Activated CD4-positive, alpha-beta T cell treated with anti-CD3 and anti-CD28 coated beads for 36 hours (primary cell): ENCODE results near the gene GLOD5. TPM values are rescaled to one million over a fixed set of nuclear protein-coding genes. Genes with fewer than 3 reads are reported as not detected.

ENCODE experiments used
- ATAC-seq: fragments of 200-7000 bp; cut with Tn5 transposase; one replicate; pipeline ENCODE4 v1.10.0; 2021; ENCODE audit warnings: mild to moderate bottlenecking, moderate library complexity
- CTCF ChIA-PET: fragments of 350-600 bp; sonication (Branson Sonifier 250); formaldehyde crosslinking; loops from one replicate; lab custom pipeline; 2021; ENCODE audit warnings: antibody characterized with exemption; lab: Charles Lee
- POLR2A ChIA-PET: fragments of 350-600 bp; sonication (Branson Sonifier 250); formaldehyde crosslinking; loops from one replicate; lab custom pipeline; 2021; ENCODE audit warnings: antibody characterized with exemption, inconsistent platforms; lab: Charles Lee
- DNase-seq: peaks from one replicate; pipeline ENCODE4 v3.0.0-alpha.2; 2020
- H3K27ac Mint-ChIP-seq: one replicate; pipeline ENCODE4 v1.8.0; 2021; ENCODE audit warnings: mixed read lengths
- H3K27me3 Mint-ChIP-seq: one replicate; pipeline ENCODE4 v1.8.0; 2021; ENCODE audit warnings: mixed read lengths
- H3K36me3 Mint-ChIP-seq: one replicate; pipeline ENCODE4 v1.8.0; 2021; ENCODE audit warnings: low read depth, mixed read lengths
- H3K4me1 Mint-ChIP-seq: one replicate; pipeline ENCODE4 v1.8.0; 2021; ENCODE audit warnings: mixed read lengths
- H3K4me3 Mint-ChIP-seq: one replicate; pipeline ENCODE4 v1.8.0; 2021; ENCODE audit warnings: mild to moderate bottlenecking, moderate library complexity, mixed read lengths
- H3K9me3 Mint-ChIP-seq: one replicate; pipeline ENCODE4 v1.8.0; 2021; ENCODE audit warnings: low read depth, mixed read lengths
- intact Hi-C, 2 experiments: fragments of 100-400 bp; cut with DNase I in 1 of 2; cut with micrococcal nuclease in 1 of 2; formaldehyde crosslinking; loops; one replicate each; pipeline versions ENCODE4 v1.14.2 to v1.15.1; 2022 to 2024; cut with DNase I, micrococcal nuclease
- total RNA-seq, 2 experiments: library from RNA; stranded (reverse); gene quantifications; one replicate each; pipeline ENCODE4 v1.2.3, GENCODE V29; 2021

GLOD5 gene
- total RNA-seq, 2 experiments from 2014 or later, result not detected

DNA sequence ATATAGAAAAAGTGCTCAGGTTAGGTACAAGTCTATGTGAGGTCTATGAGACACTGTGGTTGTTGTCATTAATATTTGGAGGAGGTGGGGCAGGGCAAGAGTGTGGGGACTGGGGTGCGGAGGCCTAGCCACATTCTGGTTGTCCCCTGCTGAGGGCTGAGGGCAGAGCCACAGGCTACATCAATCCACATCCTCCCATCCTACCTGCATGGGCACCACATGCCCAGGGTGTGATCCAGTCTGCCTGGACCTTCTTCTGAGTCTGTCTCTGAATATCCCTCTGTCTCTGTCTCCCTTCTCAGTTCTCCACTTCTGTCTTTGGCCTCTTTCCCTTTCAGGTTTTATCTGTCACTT is 23.6 kb downstream of the GLOD5 start:
- intact Hi-C loops, result no loop called here
- no peak overlapping the region for H3K4me3 Mint-ChIP-seq
- ChIA-PET CTCF (interaction anchor here (0.6 kb wide), 1 partner anchor 68 kb away, joined by 3 read pairs; no protein-coding TSS in a partner anchor), POLR2A (no interaction called here)
- ATAC-seq (no peak), DNase-seq (no peak)
- H3K27ac Mint-ChIP-seq, result no peak overlapping the region
- no peaks in the 10 kb centered on the region for H3K9me3 Mint-ChIP-seq
- H3K27me3 Mint-ChIP-seq, result peaks cover 7% of the 10 kb centered on the region
- H3K4me1 Mint-ChIP-seq, result peaks cover 8% of the 10 kb centered on the region
- no peaks in the 10 kb centered on the region for H3K36me3 Mint-ChIP-seq

DNA sequence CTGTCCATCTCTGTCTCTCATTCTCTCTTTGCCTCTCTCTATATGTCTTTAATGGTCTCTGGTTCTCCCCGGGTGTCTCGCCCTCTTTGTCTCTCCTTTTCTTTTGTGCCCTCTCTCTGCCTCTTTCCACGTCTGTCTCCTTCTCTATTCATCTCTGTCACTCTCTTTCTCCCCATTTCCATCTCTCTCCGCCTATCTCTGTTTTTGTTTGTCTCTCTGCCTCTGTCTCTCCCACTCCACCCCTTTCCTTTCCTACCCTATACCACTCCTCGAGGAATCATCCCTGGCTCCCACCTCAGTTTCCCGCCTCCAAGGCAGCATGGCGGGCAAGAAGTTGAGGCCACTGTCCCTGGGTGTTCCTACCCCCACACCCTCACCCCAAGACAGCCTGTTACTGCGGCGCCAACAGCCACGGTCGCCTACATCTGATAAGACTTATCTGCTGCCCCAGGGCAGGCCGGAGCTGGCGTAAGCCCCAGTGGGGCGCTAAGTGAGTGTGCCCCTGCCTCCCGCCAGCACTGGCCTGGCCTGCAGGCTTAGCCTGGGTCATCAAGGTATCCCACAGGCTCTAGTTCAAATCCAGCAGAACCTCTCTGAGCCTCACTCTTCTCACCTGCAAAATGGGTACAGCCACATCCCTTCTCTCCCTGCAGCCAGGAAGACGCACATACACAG is 24.1 kb downstream of the GLOD5 start:
- no peak for DNase-seq
- H3K4me1 Mint-ChIP-seq, result peaks cover 8% of the 10 kb centered on the region
- no peak for ATAC-seq
- H3K27ac Mint-ChIP-seq, result no peak overlapping the region
- H3K36me3 Mint-ChIP-seq, result no peaks in the 10 kb centered on the region
- H3K27me3 Mint-ChIP-seq, result peaks cover 7% of the 10 kb centered on the region
- CTCF ChIA-PET, result no interaction called here
- H3K4me3 Mint-ChIP-seq, result no peak overlapping the region
- POLR2A ChIA-PET, result no interaction called here
- intact Hi-C loops, result no loop called here
- H3K9me3 Mint-ChIP-seq, result no peaks in the 10 kb centered on the region

DNA sequence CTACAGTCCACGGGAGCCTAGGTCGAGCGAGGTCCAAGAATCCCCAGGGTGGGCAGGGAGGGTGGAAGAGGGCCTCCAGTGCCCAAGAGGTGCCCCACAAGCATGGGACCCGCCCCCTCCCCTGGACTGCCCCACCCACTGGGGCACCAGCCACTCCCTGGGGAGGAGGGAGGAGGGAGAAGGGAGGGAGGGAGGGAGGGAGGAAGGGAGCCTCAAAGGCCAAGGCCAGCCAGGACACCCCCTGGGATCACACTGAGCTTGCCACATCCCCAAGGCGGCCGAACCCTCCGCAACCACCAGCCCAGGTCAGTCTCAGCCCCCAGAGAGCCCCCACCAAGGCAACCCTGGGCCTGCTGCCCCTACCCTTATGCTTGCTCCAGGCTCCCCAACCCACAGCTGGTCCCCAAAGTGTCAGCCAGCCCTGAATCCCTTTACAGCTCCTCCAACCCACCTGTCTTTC is 24.8 kb downstream of the GLOD5 start, which contains the start of gene GATA1:
TSS of gene GATA1 (plus strand) at position 250 of the 460 bp plus-strand sequence. CDS start 4,520 bp downstream, outside the sequence.
- peaks cover 7% of the 10 kb centered on the region for H3K27me3 Mint-ChIP-seq
- H3K36me3 Mint-ChIP-seq, result no peaks in the 10 kb centered on the region
- ATAC-seq, result no peak
- POLR2A ChIA-PET, result no interaction called here
- H3K27ac Mint-ChIP-seq, result no peak within 1 kb of the TSS
- no peaks in the 10 kb centered on the region for H3K9me3 Mint-ChIP-seq
- H3K4me3 Mint-ChIP-seq, result no peak within 1 kb of the TSS
- H3K4me1 Mint-ChIP-seq, result peaks cover 8% of the 10 kb centered on the region
- DNase-seq, result no peak
- CTCF ChIA-PET, result no interaction called here
- intact Hi-C loops, result no loop called here

- Mint-ChIP-seq H3K36me3 (no peaks in the 10 kb centered on the region), H3K9me3 (no peaks in the 10 kb centered on the region), H3K27ac (no peak overlapping the region), H3K4me3 (no peak overlapping the region), H3K4me1 (peaks cover 8% of the 10 kb centered on the region), H3K27me3 (peaks cover 7% of the 10 kb centered on the region)
- DNase-seq (no peak), ATAC-seq (no peak)
- intact Hi-C loops, result no loop called here
- ChIA-PET CTCF (no interaction called here), POLR2A (no interaction called here)
These were observed 25.4 kb downstream of the GLOD5 start for GRCh38 chrX:48786825-48787504.

DNA sequence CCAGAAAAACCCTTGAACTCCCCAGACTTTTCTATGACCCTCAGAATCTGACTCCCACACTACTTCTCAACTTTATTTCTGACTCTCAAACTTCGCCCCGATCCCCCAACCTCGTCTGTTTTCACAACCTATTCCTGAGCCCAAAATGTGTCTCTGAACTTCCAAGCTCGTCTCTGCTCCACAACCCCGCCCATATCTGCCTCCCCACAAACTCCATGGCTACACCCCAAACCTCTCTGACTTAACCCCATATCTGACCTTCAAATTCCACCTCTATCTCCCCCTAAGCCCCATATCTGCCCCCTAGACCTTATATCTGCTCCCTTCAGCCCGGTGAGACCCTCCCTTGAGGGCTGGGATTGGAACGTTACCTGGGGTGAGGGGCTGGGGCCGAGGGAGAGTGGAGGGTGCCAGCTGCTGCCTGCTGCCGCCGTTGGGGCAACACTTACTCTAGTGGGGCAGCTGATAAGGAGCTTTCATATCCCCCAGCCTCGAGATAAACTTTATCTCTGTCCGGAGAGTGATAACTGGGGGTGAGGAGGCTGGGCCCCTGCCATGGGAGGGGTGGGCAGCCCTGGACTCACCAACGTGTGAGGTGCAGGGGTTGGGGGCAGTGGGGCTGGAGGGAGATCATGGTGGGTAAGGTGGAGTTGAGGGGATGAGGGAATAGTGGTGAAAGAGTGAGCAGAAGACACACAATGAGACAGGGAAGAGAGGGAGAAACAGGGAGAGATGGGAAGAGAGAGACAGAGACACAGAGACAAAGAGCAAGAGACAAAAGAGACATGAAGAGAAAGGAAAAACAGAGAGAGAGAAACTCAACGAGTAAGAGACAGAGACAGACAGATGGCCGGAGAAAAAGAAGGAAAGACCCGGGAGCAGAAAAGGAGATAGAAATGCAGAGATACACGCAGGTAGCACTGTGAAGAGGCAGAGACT is 26.2 kb downstream of the GLOD5 start:
- Mint-ChIP-seq H3K9me3 (no peaks in the 10 kb centered on the region), H3K4me3 (no peak overlapping the region), H3K27ac (no peak overlapping the region), H3K27me3 (peaks cover 7% of the 10 kb centered on the region), H3K4me1 (peaks cover 8% of the 10 kb centered on the region), H3K36me3 (no peaks in the 10 kb centered on the region)
- CTCF ChIA-PET, result interaction anchor here (0.5 kb wide), 1 partner anchor 103 kb away, joined by 4 read pairs; no protein-coding TSS in a partner anchor
- ATAC-seq (no peak), DNase-seq (no peak)
- intact Hi-C loops, result no loop called here
- POLR2A ChIA-PET, result no interaction called here

- Mint-ChIP-seq H3K4me3 (no peak overlapping the region), H3K36me3 (no peaks in the 10 kb centered on the region), H3K4me1 (peaks cover 8% of the 10 kb centered on the region), H3K9me3 (no peaks in the 10 kb centered on the region), H3K27ac (no peak overlapping the region), H3K27me3 (peaks cover 7% of the 10 kb centered on the region)
- intact Hi-C loops, result no loop called here
- ChIA-PET CTCF (no interaction called here), POLR2A (no interaction called here)
- DNase-seq, result no peak
- ATAC-seq, result no peak
These were observed 28.0 kb downstream of the GLOD5 start for GRCh38 chrX:48789366-48790220.

DNA sequence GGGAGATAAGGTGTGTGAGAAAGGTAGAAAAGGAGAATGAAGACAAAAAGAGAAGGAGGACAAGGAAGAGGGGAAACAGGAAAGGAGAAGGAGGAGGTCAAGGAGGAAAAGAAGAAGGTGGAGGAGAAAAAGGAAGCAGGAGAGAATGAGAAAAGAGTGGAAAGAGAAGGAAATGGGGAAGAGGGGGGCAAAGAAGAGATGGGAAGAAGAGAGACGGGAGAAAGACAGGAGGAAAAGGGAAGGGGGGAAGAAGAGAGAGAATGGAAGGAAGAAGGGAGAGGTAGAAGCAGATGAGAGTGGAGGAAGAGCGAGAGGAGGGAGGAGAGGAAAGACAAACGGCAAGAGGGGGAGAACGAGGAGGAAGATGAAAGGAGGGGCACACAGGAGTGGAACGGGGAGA is 28.9 kb downstream of the GLOD5 start:
- Mint-ChIP-seq H3K9me3 (no peaks in the 10 kb centered on the region), H3K27ac (no peak overlapping the region), H3K27me3 (peaks cover 7% of the 10 kb centered on the region), H3K4me3 (no peak overlapping the region), H3K4me1 (peaks cover 8% of the 10 kb centered on the region), H3K36me3 (no peaks in the 10 kb centered on the region)
- ATAC-seq (no peak), DNase-seq (no peak)
- intact Hi-C loops, result no loop called here
- ChIA-PET CTCF (no interaction called here), POLR2A (no interaction called here)

DNA sequence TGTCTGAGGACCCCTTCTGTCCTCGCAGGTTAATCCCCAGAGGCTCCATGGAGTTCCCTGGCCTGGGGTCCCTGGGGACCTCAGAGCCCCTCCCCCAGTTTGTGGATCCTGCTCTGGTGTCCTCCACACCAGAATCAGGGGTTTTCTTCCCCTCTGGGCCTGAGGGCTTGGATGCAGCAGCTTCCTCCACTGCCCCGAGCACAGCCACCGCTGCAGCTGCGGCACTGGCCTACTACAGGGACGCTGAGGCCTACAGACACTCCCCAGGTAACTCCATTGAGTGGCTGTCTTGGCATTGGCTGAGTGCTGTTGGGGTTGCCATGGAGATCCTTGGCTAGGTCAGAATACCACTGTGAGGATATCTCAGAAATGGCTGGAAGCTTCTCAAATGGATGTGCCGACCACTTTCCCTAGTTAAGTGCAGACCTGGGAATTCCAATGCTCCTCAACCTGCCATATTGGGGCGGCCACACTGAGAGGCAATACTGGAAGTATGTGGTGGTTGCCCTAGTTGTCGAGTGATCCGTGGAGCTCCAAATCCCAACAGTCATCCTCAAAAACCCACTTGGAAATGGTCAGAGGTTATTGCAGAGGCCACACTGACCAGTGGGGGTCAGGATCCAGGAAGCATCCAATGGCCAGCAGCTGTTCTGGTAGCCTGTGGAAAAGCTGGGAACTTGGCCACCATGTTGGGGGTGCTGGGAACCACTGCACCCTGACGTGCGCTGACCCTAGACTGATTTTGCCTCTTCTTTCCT is 29.7 kb downstream of the GLOD5 start:
- no peak overlapping the region for H3K27ac Mint-ChIP-seq
- intact Hi-C loops, result no loop called here
- H3K4me3 Mint-ChIP-seq, result no peak overlapping the region
- ChIA-PET CTCF (no interaction called here), POLR2A (no interaction called here)
- H3K4me1 Mint-ChIP-seq, result peaks cover 8% of the 10 kb centered on the region
- no peak for DNase-seq
- no peaks in the 10 kb centered on the region for H3K36me3 Mint-ChIP-seq
- no peak for ATAC-seq
- H3K27me3 Mint-ChIP-seq, result peaks cover 7% of the 10 kb centered on the region
- H3K9me3 Mint-ChIP-seq, result no peaks in the 10 kb centered on the region

- peaks cover 4% of the 10 kb centered on the region for H3K27me3 Mint-ChIP-seq
- no peak overlapping the region for H3K27ac Mint-ChIP-seq
- H3K36me3 Mint-ChIP-seq, result no peaks in the 10 kb centered on the region
- H3K4me3 Mint-ChIP-seq, result no peak overlapping the region
- POLR2A ChIA-PET, result no interaction called here
- CTCF ChIA-PET, result no interaction called here
- ATAC-seq, result no peak
- H3K9me3 Mint-ChIP-seq, result no peaks in the 10 kb centered on the region
- DNase-seq, result no peak
- intact Hi-C loops, result no loop called here
- H3K4me1 Mint-ChIP-seq, result peaks cover 8% of the 10 kb centered on the region
These were observed 30.7 kb downstream of the GLOD5 start for GRCh38 chrX:48792219-48792618.

DNA sequence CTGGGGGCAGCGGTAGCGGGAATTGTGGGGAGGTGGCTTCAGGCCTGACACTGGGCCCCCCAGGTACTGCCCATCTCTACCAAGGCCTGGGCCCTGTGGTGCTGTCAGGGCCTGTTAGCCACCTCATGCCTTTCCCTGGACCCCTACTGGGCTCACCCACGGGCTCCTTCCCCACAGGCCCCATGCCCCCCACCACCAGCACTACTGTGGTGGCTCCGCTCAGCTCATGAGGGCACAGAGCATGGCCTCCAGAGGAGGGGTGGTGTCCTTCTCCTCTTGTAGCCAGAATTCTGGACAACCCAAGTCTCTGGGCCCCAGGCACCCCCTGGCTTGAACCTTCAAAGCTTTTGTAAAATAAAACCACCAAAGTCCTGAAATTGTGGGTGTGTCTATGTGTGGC is 32.4 kb downstream of the GLOD5 start:
- H3K27me3 Mint-ChIP-seq, result no peaks in the 10 kb centered on the region
- POLR2A ChIA-PET, result no interaction called here
- no peak overlapping the region for H3K4me3 Mint-ChIP-seq
- H3K36me3 Mint-ChIP-seq, result no peaks in the 10 kb centered on the region
- CTCF ChIA-PET, result no interaction called here
- intact Hi-C loops, result no loop called here
- DNase-seq (no peak), ATAC-seq (no peak)
- no peaks in the 10 kb centered on the region for H3K9me3 Mint-ChIP-seq
- H3K4me1 Mint-ChIP-seq, result peaks cover 8% of the 10 kb centered on the region
- H3K27ac Mint-ChIP-seq, result no peak overlapping the region
